Dermis microvascular lymphatic vessel endothelial cell (primary cell): ENCODE results near the gene MTUS2. TPM values are rescaled to one million over a fixed set of nuclear protein-coding genes. Genes with fewer than 3 reads are reported as not detected.
"Not testable (repeated sequence)": the region's sequence is repeated elsewhere in the genome, so short reads cannot be mapped to it uniquely, and the experiment has no call there.

Source experiments
- DNase-seq, 2 donors: peaks; one replicate each; pipeline versions ENCODE4 v3.0.0 to v3.0.0-alpha.2; 2010; ENCODE audit warnings: low read depth in 2 of 2
- total RNA-seq: library from RNA; depleted of rRNA; stranded (reverse); fragments of >200 nt; gene quantifications from 2 replicates; pipeline ENCODE4 v1.2.1, GENCODE V29; 2014

MTUS2 gene
- total RNA-seq, 1 donor from 2014 or later: not detected

GRCh38 chr13:29159871-29160270 lies 339.7 kb downstream of the MTUS2 start:
- DNase-seq: no peak

GRCh38 chr13:29160862-29161261 lies 340.7 kb downstream of the MTUS2 start:
- no peak for DNase-seq

DNA sequence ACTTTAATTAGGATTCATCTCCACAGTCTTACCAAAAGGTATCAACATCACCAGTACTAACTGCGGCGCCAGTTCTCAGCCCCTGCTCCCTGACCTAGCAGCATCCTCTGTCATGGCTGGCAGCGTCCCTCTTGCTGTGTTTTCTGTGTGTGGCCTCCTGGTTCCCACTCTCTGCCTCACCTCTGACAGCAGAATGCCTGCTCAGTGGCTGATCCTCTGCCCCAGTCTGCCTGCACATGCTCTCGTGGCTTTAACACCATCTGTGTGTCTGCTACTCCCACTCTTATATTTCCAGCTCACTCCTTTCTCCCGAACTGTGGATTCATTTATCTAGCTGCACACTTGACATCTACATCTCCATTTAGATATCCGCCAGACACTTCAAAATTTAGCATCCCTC lies 341.5 kb downstream of the MTUS2 start:
- no peak for DNase-seq

DNA sequence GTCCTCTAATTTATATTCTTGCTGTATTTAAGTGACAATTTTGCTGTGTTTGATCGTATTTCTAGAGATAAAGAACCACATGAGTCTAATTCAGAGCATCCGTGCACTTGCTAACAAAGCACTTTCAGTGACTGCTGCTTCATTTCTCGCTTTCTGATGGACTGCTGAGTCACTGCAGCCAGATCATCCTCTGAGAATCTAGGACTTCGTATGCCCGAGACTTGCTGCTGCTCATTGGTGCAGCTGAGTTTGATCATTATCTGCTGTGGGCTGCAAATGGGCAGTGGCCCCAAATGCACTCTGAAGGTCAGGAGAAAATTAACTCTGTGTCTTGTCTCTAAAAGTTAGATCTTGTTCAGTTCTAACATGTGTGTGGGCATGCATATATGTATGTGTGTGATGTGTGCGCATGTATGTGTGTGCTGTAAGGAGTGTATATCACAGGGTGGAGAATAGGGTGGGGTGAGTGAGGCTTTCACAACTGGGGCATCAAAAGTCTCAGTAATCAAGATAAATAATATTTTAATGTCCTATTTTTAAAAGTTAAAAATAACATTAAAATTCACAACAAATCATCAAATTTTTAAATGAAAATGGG lies 342.6 kb downstream of the MTUS2 start:
- no peak for DNase-seq

- DNase-seq: no peak
These were observed 344.0 kb downstream of the MTUS2 start for GRCh38 chr13:29164116-29164515.

- DNase-seq: no peak
These were observed 345.1 kb downstream of the MTUS2 start for GRCh38 chr13:29165216-29165615.

DNA sequence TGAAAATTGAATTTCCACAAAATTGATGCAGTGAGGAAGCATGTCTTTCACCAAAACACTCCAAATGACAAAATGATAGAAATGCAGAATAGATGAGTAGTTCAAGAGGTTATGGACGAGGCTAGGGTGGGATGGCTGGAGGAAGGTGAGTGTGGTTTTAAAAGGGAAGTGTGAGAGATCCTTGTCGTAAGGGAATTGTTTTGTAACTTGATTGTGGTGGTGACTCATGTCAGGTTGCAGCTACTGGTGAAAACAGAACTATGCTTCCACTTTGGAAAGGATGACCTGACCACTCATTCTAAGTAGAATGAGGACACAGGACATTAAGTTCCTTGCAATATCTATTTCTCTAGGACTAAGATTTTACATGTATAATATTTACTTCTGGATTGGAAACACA lies 345.7 kb downstream of the MTUS2 start:
- no peak for DNase-seq

GRCh38 chr13:29170436-29171082 lies 350.4 kb downstream of the MTUS2 start:
- DNase-seq: no peak

DNA sequence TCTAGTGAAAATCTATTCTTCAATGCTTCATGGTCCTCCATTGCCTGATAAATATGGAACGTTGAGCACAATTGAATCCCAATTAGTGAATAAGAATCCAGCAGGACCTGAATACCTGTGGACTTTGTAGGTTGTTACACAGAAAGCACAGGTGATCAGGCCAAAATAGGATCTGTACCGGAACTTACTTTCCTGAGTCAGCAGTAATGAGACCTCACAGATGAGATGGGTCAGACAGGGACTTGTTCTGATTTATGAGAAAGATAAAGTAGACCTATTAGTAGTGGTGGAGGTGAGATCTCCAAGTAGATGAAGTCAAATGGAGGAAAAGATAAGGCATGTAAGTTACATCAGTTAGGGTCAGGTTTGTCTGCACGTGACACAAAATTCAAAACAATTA lies 351.1 kb downstream of the MTUS2 start:
- DNase-seq: no peak

- DNase-seq: no peak
These were observed 354.0 kb downstream of the MTUS2 start for GRCh38 chr13:29174093-29174492.

DNA sequence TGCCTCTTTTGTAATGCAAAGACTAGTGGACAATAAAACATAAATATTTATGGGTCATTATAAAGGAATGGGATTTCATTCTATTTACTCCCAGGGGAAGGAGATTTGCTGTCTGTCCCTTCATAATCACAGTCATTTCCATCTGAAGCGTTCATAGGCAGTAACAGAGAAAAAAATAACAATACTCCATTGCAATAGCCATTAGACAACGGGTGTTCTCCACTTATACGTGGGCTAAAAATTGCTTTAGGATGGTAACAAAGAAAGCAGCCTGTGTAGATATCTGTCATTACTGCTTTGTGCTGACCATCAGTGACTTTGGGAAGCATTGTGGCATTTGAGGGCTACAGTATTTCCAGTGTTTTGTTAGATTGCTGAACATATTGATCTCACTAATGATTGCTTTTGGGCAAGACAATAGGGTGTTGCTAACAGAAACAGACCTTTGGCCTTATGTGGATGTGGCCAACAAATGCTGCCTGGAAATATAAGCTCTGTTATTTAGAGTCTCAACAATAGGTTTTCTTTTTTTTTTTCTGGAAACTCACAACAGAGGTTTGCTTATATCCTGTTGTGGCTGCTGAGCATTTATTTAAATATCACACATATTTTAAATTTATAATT lies 355.2 kb downstream of the MTUS2 start:
- DNase-seq: no peak

- DNase-seq: no peak
These were observed 359.9 kb downstream of the MTUS2 start for GRCh38 chr13:29180055-29180454.

GRCh38 chr13:29182216-29182615 lies 362.1 kb downstream of the MTUS2 start:
- DNase-seq: no peak

DNA sequence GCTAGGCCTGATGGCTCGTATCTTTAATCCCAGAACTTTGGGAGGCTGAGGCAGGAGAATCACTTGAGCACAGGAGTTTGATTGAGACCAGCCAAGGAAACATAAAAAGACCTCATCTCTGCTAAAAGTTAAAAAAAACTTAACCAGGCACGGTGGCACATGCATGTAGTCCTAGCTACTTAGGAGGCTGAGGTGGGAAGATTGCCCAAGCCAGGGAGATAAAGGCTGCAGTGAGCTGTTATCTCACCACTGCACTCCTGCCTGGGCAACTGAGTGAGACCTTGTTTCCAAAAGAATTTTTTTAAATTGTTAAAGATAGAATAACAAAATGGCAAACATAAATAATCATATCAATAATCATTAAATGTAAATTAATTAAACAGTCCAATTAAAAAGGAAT lies 365.8 kb downstream of the MTUS2 start:
- no peak for DNase-seq

DNA sequence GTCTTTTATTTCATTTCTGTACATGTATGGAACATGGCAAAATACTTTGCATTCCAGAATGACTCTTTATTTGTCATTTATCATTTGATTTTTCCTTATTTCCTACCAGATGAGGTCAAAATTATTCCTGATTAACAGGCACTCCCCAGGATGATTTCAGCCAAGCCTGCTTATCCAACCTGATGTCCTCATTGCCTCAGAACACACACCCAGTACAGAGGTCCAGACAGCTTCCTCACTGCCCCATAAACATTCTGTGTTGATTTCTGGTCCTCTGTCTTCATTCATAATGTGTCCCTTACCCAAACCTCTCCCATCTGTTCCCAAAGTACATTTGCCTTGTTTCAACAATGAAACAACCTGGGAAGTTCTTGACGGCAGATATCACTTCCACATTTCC lies 367.4 kb downstream of the MTUS2 start:
- DNase-seq: no peak

DNA sequence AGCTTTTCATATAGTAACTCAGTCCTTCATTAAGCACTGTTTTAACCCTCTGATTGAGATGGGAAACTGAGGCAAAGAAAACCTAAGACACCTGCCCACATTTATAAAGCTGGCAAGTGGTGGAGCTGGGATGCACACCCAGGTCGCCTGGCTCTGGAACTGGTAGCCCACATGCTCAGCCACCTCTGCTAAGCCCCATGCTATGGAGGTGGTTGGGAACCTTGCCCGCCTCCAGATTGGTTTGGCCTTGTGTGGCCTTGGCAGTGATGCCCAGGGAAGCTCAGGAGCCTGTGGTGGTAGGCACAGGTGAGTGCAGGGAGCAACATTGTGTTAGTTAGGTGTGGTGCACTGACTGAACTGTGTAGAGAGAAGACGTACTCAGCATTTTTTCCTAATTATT lies 370.2 kb downstream of the MTUS2 start:
- DNase-seq: no peak

DNA sequence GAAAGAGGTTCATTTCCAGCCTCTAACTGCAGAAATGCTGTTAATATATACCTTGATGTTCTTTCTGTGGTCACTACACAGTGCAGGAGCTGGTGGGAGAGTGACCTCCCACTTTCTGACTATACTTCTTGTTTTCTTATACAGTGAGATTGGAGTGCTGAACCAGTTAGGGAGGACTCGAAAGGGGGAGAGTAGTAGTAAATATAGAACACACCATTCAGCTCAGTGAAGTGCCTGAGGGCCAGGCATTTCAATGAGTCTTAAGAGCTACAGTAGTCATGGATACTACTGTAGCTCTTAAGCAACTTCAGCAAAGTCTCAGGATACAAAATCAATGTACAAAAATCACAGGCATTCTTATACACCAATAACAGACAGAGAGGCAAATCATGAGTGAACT lies 372.9 kb downstream of the MTUS2 start:
- DNase-seq: no peak

DNA sequence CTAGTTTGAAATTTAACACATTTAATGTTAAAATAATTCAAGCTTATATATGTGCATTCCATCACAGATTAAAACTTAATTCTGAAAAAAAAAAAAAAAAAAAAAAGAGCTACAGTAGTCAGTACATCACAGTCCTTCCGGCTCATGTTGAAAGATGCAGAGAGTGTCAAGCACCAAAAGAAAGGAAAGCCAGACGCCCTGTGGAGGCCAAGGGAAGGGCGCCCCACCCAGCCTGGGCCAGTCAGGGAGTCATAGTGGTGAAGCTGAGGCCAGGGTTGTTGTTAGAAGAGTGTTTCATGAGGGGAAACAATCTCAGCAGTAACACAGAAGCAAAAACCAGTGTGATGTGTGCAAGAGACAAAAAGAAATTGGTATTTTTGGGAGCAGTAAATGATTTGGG lies 375.3 kb downstream of the MTUS2 start:
- no peak for DNase-seq

DNA sequence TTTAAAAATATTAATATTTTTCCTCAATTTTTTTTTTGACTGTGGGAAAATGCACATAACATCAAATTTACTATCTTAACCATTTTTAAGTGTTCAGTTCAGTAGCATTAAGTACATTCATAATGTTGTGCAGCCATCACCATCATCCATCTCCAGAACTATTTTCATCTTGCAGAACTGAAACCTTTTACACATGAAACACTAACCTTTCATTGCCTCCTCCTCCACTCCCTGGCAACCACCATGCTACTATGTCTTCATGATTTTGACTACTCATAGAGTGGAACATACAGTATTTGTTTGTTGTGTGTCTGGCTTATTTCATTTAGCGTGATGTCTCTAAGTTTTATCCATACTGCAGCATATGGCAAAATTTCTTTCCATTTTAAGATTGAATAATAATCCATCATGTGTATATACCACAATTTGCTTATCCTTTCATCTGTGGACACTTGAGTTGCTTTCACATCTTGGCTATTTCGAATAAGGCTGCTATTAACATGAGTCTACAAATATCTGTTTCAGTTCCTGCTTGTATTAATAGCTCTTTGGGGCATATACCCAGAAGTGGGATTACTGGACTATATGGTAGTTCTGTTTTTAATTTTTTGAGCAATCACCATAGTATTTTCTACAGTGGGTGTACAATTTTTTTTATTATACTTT lies 376.4 kb downstream of the MTUS2 start:
- DNase-seq: no peak

GRCh38 chr13:29202753-29203152 lies 382.6 kb downstream of the MTUS2 start:
- DNase-seq: not testable (repeated sequence)

GRCh38 chr13:29204651-29205050 lies 384.5 kb downstream of the MTUS2 start:
- DNase-seq: no peak

- DNase-seq: no peak
These were observed 390.5 kb downstream of the MTUS2 start for GRCh38 chr13:29210676-29211075.

GRCh38 chr13:29211162-29211561 lies 391.0 kb downstream of the MTUS2 start:
- DNase-seq: not testable (repeated sequence)
